HG03354 (cell line): ENCODE results near the gene GSTM2.
"Not testable (repeated sequence)": the region's sequence is repeated elsewhere in the genome, so short reads cannot be mapped to it uniquely, and the experiment has no call there.

Experiments used
- ATAC-seq: cut with Tn5 transposase; IDR thresholded peaks from one replicate; pipeline ENCODE4 v1.9.1; 2021; ENCODE audit warnings: mild to moderate bottlenecking; ENCODE audit not compliant: unreplicated experiment, poor library complexity, severe bottlenecking

Gene GSTM2

DNA sequence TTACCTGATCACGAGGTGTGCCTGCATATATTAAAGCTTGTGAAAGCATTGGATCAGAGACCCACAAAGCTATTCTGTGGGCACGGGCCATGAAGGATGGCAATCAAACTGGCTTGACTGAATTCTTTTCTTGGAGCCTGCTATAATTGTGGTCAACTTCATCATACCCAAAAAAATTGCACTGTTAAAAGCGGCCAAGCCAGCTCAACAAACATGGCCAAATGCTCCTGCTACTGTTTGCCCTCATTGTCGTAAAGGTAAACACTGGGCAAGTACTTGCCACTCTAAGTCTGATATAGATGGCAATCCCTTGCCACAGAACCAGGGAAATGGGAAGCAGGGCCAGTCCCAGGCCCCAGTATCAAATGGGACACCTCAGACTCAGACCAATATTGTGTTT lies 37.6 kb downstream of the GSTM2 start:
- ATAC-seq = no peak

DNA sequence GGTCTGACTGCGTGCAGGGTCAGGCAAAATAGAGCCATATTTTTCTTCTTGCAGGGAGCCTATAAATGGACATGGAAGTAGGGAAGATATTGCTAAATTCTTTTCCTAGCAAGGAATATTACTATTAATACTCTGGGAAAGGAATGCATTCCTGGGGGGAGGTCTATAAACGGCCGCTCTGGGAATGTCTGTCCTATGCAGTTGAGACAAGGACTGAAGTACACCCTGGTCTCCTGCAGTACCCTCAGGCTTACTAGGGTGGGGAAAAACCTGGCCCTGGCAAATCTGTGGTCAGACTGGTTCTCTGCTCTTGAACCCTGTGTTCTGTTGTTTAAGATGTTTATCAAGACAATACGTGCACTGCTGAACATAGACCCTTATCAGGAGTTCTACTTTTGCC lies 41.1 kb downstream of the GSTM2 start:
- not testable (repeated sequence) for ATAC-seq

DNA sequence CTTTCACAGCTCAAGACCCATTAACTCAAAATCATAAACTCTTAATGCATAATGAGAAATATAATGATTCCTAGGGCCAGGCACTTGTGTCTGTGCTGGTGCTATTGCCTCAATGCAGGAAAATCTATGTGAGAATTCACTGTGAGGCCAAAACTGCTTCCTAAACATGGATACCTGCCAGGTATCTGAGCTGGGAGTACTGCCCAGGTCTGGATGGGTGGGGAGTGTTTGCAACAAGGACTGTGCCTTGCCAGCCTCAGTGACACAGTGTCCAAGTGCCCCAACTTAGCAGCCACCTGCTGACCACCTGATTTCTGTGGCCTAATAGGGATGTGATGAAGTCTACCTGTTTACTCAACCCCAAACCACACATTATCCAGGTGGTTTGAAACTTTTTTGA lies 42.0 kb downstream of the GSTM2 start:
- ATAC-seq = not testable (repeated sequence)

DNA sequence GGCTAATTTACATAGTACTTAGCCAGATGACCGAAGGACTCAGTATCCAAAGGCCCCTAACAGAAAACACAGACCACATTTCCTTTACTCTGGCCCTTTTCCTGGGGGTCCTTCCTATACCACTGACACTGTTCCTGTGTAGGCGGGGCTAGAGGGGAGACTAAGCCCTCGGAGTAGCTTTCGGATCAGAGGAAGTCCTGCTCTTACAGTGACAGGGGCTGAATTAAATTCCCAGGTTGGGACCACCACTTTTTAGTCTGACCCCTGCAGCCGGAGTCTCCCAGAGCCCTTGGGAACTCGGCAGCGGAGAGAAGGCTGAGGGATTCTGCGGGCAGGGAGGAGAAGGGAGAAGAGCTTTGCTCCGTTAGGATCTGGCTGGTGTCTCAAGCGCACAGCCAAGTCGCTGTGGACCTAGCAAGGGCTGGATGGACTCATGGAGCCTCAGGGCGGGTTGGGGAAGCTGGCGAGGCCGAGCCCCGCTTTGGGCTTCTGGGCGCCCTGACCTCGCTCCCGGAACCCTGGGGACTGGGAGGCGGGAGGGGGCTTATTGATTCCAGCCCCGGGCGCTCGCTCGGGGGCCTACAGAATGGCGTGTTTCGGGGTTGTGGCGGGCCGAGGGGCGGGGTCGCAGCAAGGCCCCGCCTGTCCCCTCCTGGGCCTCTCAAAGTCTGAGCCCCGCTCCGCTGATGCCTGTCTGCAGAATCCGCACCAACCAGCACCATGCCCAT lies 43.9 kb downstream of the GSTM2 start, which contains the start of gene GSTM5:
GSTM5 (plus strand) TSS at position 659 of the 728 bp plus-strand sequence; CDS start at position 721, 62 bp downstream.
- not testable (repeated sequence) for ATAC-seq

DNA sequence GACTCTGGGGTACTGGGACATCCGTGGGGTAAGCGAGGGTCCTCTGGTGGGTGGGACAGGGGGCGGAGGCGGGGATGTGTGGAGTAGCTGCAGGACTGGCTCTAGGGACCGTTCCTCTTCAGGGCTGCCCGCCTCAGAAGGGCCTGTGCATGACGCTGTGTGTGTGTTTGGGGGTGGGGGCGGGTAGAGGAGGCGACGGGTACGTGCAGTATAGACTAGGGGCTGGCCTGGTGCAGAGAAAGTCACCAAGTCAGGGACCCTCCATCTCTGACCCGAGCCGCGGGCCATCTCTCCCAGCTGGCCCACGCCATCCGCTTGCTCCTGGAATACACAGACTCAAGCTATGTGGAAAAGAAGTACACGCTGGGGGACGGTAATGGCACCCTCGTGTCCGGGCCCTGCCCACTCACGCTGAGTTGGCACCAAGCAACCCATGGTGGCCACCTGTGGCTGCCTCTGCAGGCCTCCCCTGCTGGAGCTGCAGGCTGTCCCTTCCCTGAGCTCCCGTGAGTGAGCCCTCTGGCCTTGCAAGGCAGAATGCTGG lies 44.5 kb downstream of the GSTM2 start:
- no peak for ATAC-seq

DNA sequence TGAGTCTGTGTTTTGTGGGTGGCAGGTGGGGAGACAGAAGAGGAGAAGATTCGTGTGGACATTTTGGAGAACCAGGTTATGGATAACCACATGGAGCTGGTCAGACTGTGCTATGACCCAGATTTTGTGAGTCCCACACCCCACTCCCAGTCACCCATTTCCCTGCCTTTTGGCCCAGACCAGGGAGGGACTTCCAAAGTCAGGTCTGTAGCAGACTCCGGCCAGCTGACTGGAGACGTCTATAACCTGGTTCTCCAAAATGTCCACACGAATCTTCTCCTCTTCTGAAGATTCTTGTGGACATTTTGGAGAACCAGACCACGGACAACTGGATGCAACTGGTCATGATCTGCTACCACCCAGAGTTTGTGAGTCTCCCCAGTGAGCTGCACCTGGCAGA lies 45.8 kb downstream of the GSTM2 start:
- no peak for ATAC-seq

DNA sequence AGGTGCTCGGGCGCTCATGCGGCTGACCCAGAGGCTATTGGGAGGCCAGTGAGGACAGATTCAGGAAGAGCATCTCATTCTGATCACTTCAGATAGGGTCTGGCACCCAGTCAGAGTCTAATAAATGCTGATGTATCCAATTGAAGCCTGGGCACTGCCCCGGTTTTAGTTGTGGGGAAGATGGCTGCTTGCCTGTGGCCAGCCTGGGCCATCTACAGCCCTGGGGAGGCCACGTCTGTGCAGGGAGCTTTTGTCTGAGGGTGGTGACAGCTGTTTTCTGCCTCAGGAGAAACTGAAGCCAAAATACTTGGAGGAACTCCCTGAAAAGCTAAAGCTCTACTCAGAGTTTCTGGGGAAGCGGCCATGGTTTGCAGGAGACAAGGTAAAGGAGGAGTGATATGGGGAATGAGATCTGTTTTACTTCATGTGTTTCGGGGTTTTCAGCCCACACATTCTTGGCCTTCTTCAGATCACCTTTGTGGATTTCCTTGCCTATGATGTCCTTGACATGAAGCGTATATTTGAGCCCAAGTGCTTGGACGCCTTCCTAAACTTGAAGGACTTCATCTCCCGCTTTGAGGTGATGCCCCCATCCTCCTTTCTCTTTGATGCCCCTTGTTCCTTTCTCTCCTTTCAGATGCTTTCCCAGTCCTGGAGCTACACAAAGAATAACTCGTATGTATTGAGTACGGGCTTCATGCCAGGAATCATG lies 47.0 kb downstream of the GSTM2 start:
- no peak for ATAC-seq

DNA sequence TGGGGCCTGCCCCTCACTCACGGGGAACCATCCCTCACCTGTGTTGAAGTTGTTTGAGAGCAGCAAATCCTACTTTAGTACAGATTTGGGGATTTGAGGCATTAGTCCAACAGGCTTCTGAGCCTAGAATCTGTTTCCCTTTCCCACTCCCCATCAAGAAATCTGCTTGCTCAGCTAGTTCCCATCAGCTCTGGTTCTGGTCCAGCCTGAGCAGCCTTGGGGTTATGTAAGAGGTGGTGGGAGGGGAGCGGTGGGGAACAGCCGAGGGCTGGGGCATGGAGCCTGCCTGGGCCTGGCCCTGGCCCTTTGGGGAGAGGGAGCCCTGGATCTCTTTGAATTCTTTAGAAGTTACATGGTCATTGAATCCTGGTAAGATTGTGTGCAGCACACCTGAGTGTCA lies 48.3 kb downstream of the GSTM2 start:
- ATAC-seq = no peak

DNA sequence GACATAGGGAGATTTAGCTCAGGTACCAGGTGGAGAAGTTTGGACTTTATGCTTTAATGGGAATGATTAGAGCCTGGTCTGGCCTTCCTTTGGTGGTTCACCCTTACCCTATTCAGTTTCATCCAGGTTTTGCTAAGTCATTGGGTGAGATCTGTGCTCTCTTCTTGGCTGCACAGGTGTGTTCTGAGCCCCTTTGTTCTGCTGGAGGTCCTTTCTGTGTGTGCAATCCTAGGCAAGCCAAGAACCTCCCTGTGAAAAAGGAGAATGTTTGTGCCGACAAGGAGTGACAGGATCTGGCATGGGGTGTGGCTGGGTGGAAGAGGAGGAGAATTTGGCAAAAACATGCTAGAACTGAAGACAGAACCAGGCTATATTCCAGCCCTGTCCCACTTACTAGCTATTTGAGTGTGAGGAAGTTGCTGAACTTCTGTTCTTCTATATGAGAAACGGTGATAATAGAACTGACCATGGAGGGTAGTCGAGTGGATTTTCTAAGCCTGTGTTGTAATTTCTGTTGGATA lies 48.8 kb downstream of the GSTM2 start:
- ATAC-seq = no peak

DNA sequence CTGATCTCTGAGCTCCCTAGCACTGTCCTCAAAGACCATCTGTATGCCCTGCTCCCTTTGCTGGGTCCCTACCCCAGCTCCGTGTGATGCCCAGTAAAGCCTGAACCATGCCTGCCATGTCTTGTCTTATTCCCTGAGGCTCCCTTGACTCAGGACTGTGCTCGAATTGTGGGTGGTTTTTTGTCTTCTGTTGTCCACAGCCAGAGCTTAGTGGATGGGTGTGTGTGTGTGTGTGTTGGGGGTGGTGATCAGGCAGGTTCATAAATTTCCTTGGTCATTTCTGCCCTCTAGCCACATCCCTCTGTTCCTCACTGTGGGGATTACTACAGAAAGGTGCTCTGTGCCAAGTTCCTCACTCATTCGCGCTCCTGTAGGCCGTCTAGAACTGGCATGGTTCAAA lies 49.9 kb downstream of the GSTM2 start:
- ATAC-seq = no peak

DNA sequence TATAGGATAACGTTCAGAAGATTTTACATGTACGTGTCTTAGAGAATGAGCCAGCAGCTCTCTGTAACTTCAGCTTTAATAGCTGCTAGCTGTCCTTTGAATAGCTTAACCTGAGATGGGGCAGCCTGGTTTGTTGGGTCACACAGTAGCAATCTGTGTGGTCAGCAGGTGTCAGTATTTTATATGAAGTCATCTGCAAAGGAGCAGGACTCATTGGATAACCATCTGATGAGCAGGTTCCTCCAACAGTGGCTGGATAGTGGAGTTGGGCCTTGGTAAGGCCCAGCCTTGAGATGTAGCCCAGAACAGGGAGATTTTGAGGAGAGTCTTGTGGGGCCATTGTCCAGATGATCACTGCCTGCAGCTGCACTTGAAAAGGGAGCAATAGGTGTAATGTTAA lies 50.6 kb downstream of the GSTM2 start:
- no peak for ATAC-seq

DNA sequence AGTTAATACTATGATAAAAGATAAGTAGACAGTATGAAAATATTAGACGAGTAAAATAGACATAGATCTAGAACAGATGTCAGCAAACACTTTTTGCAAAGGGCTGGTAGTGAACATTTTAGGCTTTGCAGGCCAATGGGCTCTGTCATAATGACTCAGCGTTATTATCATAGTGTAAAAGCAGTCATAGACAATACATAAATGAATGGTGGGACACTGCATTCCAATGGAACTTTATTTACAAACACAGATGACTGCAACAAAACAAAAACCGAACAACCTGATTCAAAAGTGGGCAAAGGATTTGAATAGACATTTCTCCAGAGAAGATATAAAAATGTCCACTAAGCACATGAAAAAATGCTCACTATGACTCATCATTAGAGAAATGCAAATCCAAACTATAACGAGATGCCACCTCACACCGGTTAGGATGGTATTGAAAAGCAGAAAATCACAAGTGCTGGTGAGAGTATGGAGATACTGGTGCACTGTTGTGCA lies 51.5 kb downstream of the GSTM2 start:
- peak; percentile 47 for ATAC-seq

DNA sequence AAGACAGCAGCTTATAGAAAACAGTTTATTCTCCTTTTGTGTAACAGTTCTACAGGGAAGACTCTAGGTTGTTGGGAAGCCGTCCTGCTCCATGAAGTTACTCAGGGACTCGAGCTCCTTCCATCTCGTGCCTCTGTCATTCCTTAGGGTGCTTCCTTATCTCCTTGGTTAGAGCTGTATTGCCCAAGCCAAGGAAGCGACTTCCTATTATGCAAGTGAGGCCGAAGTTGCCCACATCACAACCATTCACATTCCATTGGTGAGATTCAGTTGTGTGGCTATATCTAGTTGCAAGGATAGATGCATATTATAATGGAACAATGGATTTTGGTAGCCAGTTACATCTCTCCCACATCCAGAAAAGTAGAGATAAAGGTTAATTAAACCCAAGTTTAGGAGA lies 53.2 kb downstream of the GSTM2 start:
- ATAC-seq = no peak

DNA sequence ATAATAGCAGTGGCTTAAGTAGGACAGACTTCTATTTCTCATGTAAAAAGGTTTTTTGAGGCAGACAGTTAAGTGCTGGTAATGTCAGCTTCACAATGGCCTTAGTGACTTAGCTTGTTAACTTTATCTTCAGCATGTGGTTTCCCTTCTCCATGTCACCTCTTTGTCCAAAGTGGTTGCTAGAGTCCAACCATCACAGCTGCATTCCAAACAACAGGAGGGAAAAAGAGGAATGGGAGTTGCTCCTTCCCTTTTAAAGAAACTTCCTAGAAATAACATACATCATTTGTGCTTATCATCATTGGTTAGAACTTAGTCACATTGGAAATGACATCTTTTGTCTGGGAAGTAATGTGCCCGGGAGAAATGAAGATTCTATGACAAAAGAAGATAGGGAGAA lies 54.1 kb downstream of the GSTM2 start:
- ATAC-seq = no peak

DNA sequence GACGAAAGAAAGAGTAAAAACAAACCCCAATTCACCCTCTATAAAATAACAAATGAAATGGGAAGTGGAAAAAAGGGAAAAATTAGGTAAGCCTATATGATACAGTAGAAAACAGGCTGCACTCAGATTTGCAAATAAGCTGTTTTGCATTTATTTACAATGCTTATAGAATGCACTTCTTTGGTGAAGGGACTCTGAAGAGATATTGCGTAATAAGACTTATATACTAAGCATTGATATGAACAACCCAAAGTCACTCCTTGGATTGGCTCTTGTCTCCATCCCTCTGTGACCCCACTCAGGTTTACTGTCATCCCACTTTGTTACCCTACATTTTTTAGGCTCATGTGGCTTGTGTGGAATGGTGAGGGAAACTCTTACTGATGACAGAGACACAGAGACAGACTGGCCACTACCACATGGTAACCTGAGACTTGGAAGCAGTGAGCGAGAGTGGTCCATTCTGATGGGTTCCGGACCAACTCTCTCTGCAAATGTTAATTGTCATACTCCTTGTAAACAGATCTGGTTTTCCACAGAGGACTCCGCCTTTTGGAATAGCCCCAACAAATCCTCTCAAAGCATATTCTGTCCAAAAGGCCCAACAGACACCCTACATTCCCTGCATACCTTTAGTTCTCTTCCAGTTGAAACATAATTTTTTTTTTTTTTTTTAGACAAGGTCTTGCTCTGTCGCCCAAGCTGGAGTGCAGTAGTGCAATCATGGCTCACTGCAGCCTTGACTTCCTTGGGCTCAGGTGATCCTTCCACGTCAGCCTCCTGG lies 55.2 kb downstream of the GSTM2 start:
- no peak for ATAC-seq
